ENCODE measurements around the gene BACE2.

The BACE2 gene

DNA sequence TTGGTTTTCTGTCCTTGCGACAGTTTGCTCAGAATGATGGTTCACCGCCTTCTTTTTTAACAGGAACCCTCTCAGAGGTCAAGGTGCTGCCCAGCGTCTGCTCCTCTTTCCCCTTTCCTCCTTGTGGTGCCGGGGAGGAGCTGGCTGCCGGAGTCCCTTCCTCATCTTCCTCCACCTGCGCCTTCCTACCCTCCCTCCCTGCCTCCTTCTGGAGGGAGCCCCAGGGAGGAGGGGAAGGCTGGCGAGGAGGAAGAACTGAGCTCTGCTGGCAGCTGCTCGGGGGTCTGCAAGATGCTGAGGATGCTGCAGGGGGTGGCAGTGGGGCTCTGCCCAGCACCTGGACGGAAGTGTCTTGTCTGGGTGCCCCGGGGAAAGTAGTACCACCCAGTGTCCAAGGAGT is 31.2 kb downstream of the BACE2 start:
- ChIA-PET CTCF (no interaction called here), POLR2A (no interaction called here)
- H3K4me3 ChIP-seq (ENCODE audit: control insufficient read depth in 1 of 7, extremely low read depth in 1 of 7, insufficient read depth in 4 of 7, low read depth in 2 of 7, low read length in 6 of 7): no peak overlapping the region
- peaks cover 0 to 3% (median 0%) of the 10 kb centered on the region in 5 experiments for H3K27me3 ChIP-seq (replicated peaks in 2 of 5; ENCODE audit: control insufficient read depth in 4 of 5, insufficient read depth in 5 of 5, low read length in 4 of 5)
- H3K9me3 ChIP-seq (ENCODE audit: control extremely low read depth in 1 of 5, control insufficient read depth in 4 of 5, insufficient read depth in 2 of 5, low read depth in 1 of 5, low read length in 4 of 5): no peaks in the 10 kb centered on the region
- DNase-seq: no peak
- 84% methylated on average over 8 of the region's 10 CpGs for WGBS (ENCODE audit: insufficient coverage)
- H3K36me3 ChIP-seq (ENCODE audit: control insufficient read depth in 4 of 4, insufficient read depth in 4 of 4, low read length in 3 of 4): no peaks in the 10 kb centered on the region
- H3K4me1 ChIP-seq (ENCODE audit: control extremely low read depth in 1 of 4, control insufficient read depth in 4 of 4, insufficient read depth in 4 of 4, low read length in 3 of 4): no peaks in the 10 kb centered on the region
- H3K27ac ChIP-seq (ENCODE audit: insufficient read depth in 1 of 2, low read depth in 1 of 2, low read length in 2 of 2, poor library complexity in 1 of 2, severe bottlenecking in 2 of 2): no peak overlapping the region

DNA sequence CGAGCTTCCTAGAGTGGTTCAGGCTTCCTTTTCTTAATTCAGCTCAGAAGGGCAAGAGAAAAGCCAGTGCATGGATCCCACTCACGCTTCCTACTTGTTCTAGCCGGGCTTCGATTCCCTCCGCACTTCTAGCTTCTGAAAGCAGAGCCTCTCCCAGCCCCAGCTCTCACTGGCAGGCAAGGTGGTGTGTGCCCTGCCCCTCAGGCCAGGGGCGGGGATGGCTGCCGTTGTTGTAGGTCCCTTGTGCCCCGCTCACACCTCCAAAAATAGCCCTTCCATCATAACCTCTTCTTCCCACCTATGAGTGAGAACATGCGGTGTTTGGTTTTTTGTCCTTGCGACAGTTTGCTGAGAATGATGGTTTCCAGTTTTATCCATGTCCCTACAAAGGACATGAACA is 31.6 kb downstream of the BACE2 start:
- Histone ChIP-seq H3K27ac (ENCODE audit: insufficient read depth in 1 of 2, low read depth in 1 of 2, low read length in 2 of 2, poor library complexity in 1 of 2, severe bottlenecking in 2 of 2) (no peak overlapping the region), H3K9me3 (ENCODE audit: control extremely low read depth in 1 of 5, control insufficient read depth in 4 of 5, insufficient read depth in 2 of 5, low read depth in 1 of 5, low read length in 4 of 5) (no peaks in the 10 kb centered on the region), H3K4me1 (ENCODE audit: control extremely low read depth in 1 of 4, control insufficient read depth in 4 of 4, insufficient read depth in 4 of 4, low read length in 3 of 4) (no peaks in the 10 kb centered on the region), H3K36me3 (ENCODE audit: control insufficient read depth in 4 of 4, insufficient read depth in 4 of 4, low read length in 3 of 4) (no peaks in the 10 kb centered on the region), H3K4me3 (ENCODE audit: control insufficient read depth in 1 of 7, extremely low read depth in 1 of 7, insufficient read depth in 4 of 7, low read depth in 2 of 7, low read length in 6 of 7) (no peak overlapping the region), H3K27me3 (replicated peaks in 2 of 5; ENCODE audit: control insufficient read depth in 4 of 5, insufficient read depth in 5 of 5, low read length in 4 of 5) (peaks cover 0 to 3% (median 0%) of the 10 kb centered on the region in 5 experiments)
- no peak for DNase-seq
- WGBS (ENCODE audit: insufficient coverage): 94% methylated on average over 7 of the region's 10 CpGs
- ChIA-PET CTCF (no interaction called here), POLR2A (no interaction called here)

DNA sequence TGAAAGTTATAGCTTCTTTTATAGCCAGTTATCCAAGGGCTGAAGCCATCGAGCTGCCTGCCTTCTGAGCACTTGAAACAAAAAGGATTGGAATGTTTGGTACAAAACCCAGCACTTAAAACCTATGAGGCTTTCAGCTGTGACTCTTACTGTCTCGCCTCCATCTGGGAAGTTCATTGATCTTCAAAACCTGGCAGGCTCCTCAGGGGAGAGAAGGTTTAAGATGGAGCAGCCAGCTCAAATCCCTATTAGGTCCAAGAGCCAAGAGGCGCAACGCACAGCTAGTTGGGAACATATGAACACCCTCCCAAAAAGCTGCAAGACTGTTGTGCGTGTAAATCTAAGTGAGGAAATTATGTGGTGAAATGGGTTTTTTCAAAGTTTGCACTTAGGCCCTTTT is 33.4 kb downstream of the BACE2 start:
- ChIA-PET CTCF (no interaction called here), POLR2A (no interaction called here)
- H3K27ac ChIP-seq (ENCODE audit: insufficient read depth in 1 of 2, low read depth in 1 of 2, low read length in 2 of 2, poor library complexity in 1 of 2, severe bottlenecking in 2 of 2): no peak overlapping the region
- no peaks in the 10 kb centered on the region for H3K4me1 ChIP-seq (ENCODE audit: control extremely low read depth in 1 of 4, control insufficient read depth in 4 of 4, insufficient read depth in 4 of 4, low read length in 3 of 4)
- no peaks in the 10 kb centered on the region for H3K9me3 ChIP-seq (ENCODE audit: control extremely low read depth in 1 of 5, control insufficient read depth in 4 of 5, insufficient read depth in 2 of 5, low read depth in 1 of 5, low read length in 4 of 5)
- no peak for DNase-seq
- 98% methylated on average over 5 of the region's 5 CpGs for WGBS (ENCODE audit: insufficient coverage)
- peaks cover 0 to 3% (median 0%) of the 10 kb centered on the region in 5 experiments for H3K27me3 ChIP-seq (replicated peaks in 2 of 5; ENCODE audit: control insufficient read depth in 4 of 5, insufficient read depth in 5 of 5, low read length in 4 of 5)
- no peaks in the 10 kb centered on the region for H3K36me3 ChIP-seq (ENCODE audit: control insufficient read depth in 4 of 4, insufficient read depth in 4 of 4, low read length in 3 of 4)
- H3K4me3 ChIP-seq (ENCODE audit: control insufficient read depth in 1 of 7, extremely low read depth in 1 of 7, insufficient read depth in 4 of 7, low read depth in 2 of 7, low read length in 6 of 7): no peak overlapping the region

DNA sequence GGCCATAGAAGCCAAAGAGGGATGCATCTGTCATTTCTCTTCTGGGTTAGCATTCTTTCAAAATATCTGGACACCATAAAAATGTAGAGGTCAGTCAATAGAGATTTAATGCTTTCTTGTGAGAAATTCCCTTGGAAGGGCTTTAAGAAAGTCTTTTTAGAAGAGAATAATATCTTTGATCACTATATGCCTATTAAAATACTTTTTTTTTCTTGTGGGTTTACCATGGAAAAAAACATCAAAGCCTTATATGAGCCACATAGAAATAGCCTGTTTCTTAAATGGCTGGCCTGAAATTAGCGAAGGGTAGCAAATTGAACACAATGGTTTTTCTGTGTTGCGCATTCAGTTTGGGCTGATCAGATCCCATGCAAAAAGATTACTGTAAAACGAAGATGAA is 36.8 kb downstream of the BACE2 start:
- ChIA-PET POLR2A (no interaction called here), CTCF (no interaction called here)
- Histone ChIP-seq H3K36me3 (ENCODE audit: control insufficient read depth in 4 of 4, insufficient read depth in 4 of 4, low read length in 3 of 4) (no peaks in the 10 kb centered on the region), H3K27ac (ENCODE audit: insufficient read depth in 1 of 2, low read depth in 1 of 2, low read length in 2 of 2, poor library complexity in 1 of 2, severe bottlenecking in 2 of 2) (no peak overlapping the region), H3K4me3 (ENCODE audit: control insufficient read depth in 1 of 7, extremely low read depth in 1 of 7, insufficient read depth in 4 of 7, low read depth in 2 of 7, low read length in 6 of 7) (no peak overlapping the region), H3K4me1 (ENCODE audit: control extremely low read depth in 1 of 4, control insufficient read depth in 4 of 4, insufficient read depth in 4 of 4, low read length in 3 of 4) (no peaks in the 10 kb centered on the region), H3K27me3 (replicated peaks in 2 of 5; ENCODE audit: control insufficient read depth in 4 of 5, insufficient read depth in 5 of 5, low read length in 4 of 5) (no peaks in the 10 kb centered on the region), H3K9me3 (ENCODE audit: control extremely low read depth in 1 of 5, control insufficient read depth in 4 of 5, insufficient read depth in 2 of 5, low read depth in 1 of 5, low read length in 4 of 5) (no peaks in the 10 kb centered on the region)
- DNase-seq: no peak
- WGBS (ENCODE audit: insufficient coverage): 90% methylated on average over 3 of the region's 3 CpGs

GRCh38 chr21:41207401-41208375 is 39.7 kb downstream of the BACE2 start:
- ChIA-PET POLR2A (no interaction called here), CTCF (no interaction called here)
- WGBS (ENCODE audit: insufficient coverage): 93% methylated on average over 14 of the region's 17 CpGs
- H3K4me1 ChIP-seq (ENCODE audit: control extremely low read depth in 1 of 4, control insufficient read depth in 4 of 4, insufficient read depth in 4 of 4, low read length in 3 of 4): no peaks in the 10 kb centered on the region
- peaks cover 0 to 3% (median 0%) of the 10 kb centered on the region in 5 experiments for H3K9me3 ChIP-seq (ENCODE audit: control extremely low read depth in 1 of 5, control insufficient read depth in 4 of 5, insufficient read depth in 2 of 5, low read depth in 1 of 5, low read length in 4 of 5)
- no peak overlapping the region for H3K27ac ChIP-seq (ENCODE audit: insufficient read depth in 1 of 2, low read depth in 1 of 2, low read length in 2 of 2, poor library complexity in 1 of 2, severe bottlenecking in 2 of 2)
- no peak overlapping the region for H3K4me3 ChIP-seq (ENCODE audit: control insufficient read depth in 1 of 7, extremely low read depth in 1 of 7, insufficient read depth in 4 of 7, low read depth in 2 of 7, low read length in 6 of 7)
- no peak for DNase-seq
- peaks cover 0 to 2% (median 0%) of the 10 kb centered on the region in 5 experiments for H3K27me3 ChIP-seq (replicated peaks in 2 of 5; ENCODE audit: control insufficient read depth in 4 of 5, insufficient read depth in 5 of 5, low read length in 4 of 5)
- no peaks in the 10 kb centered on the region for H3K36me3 ChIP-seq (ENCODE audit: control insufficient read depth in 4 of 4, insufficient read depth in 4 of 4, low read length in 3 of 4)

DNA sequence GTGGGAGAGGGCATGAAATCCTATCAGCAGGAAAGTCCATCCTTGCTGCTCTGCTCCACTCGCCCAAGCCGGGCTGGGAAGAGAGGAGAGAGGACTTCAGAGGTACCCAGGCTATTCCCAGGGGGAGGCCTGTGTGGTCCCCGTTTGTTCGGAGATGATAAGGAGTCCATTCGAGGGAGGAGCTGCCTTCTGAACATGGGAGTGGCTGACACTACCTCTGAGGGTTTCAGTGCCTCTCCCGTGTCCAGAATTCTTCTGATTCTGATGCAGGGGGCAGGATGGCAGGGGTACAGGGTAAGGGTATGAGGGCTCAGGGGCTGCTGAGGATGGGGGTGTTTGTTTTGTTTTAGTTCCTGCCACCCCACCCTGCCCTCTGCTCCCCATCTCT is 40.4 kb downstream of the BACE2 start:
- Histone ChIP-seq H3K27me3 (replicated peaks in 2 of 5; ENCODE audit: control insufficient read depth in 4 of 5, insufficient read depth in 5 of 5, low read length in 4 of 5) (peaks cover 0 to 4% (median 0%) of the 10 kb centered on the region in 5 experiments), H3K4me3 (ENCODE audit: control insufficient read depth in 1 of 7, extremely low read depth in 1 of 7, insufficient read depth in 4 of 7, low read depth in 2 of 7, low read length in 6 of 7) (no peak overlapping the region), H3K27ac (ENCODE audit: insufficient read depth in 1 of 2, low read depth in 1 of 2, low read length in 2 of 2, poor library complexity in 1 of 2, severe bottlenecking in 2 of 2) (no peak overlapping the region), H3K9me3 (ENCODE audit: control extremely low read depth in 1 of 5, control insufficient read depth in 4 of 5, insufficient read depth in 2 of 5, low read depth in 1 of 5, low read length in 4 of 5) (peaks cover 0 to 3% (median 0%) of the 10 kb centered on the region in 5 experiments), H3K36me3 (ENCODE audit: control insufficient read depth in 4 of 4, insufficient read depth in 4 of 4, low read length in 3 of 4) (no peaks in the 10 kb centered on the region), H3K4me1 (ENCODE audit: control extremely low read depth in 1 of 4, control insufficient read depth in 4 of 4, insufficient read depth in 4 of 4, low read length in 3 of 4) (no peaks in the 10 kb centered on the region)
- no peak for DNase-seq
- ChIA-PET POLR2A (no interaction called here), CTCF (no interaction called here)
- WGBS (ENCODE audit: insufficient coverage): 84% methylated on average over 6 of the region's 6 CpGs

DNA sequence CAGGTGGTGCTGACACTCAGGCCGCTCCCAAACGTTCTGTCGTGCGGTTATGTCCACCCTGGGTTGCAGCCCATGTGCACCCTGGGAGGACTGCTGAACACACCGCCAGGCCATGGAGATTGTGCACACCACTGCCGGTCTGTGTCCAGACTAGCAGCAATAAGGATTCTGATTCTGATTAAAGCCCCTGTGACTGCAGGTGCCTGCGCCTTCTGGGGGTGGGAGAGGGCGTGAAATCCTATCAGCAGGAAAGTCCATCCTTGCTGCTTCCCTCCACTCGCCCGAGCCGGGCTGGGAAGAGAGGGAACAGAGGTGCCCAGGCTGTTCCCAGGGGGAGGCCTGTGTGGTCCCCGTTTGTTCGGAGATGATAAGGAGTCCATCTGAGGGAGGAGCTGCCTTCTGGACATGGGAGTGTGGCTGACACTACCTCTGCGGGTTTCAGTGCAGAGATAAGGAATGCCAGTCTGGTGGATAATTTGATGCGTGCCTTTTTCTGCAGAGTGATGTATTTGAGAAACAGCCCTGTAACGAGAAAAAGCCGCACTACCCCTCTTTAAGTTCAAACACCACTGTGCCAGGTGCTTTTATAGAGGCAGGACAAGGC is 41.2 kb downstream of the BACE2 start:
- Histone ChIP-seq H3K36me3 (ENCODE audit: control insufficient read depth in 4 of 4, insufficient read depth in 4 of 4, low read length in 3 of 4) (no peaks in the 10 kb centered on the region), H3K4me3 (ENCODE audit: control insufficient read depth in 1 of 7, extremely low read depth in 1 of 7, insufficient read depth in 4 of 7, low read depth in 2 of 7, low read length in 6 of 7) (no peak overlapping the region), H3K27ac (ENCODE audit: insufficient read depth in 1 of 2, low read depth in 1 of 2, low read length in 2 of 2, poor library complexity in 1 of 2, severe bottlenecking in 2 of 2) (no peak overlapping the region), H3K9me3 (ENCODE audit: control extremely low read depth in 1 of 5, control insufficient read depth in 4 of 5, insufficient read depth in 2 of 5, low read depth in 1 of 5, low read length in 4 of 5) (peaks cover 0 to 3% (median 0%) of the 10 kb centered on the region in 5 experiments), H3K27me3 (replicated peaks in 2 of 5; ENCODE audit: control insufficient read depth in 4 of 5, insufficient read depth in 5 of 5, low read length in 4 of 5) (peaks cover 0 to 4% (median 0%) of the 10 kb centered on the region in 5 experiments), H3K4me1 (ENCODE audit: control extremely low read depth in 1 of 4, control insufficient read depth in 4 of 4, insufficient read depth in 4 of 4, low read length in 3 of 4) (no peaks in the 10 kb centered on the region)
- DNase-seq: no peak
- CTCF ChIA-PET: no interaction called here
- POLR2A ChIA-PET: no interaction called here
- 95% methylated on average over 15 of the region's 17 CpGs for WGBS (ENCODE audit: insufficient coverage)

All from common myeloid progenitor, CD34-positive (primary cell).